H9 (cell line): Measurements from ENCODE around the gene NSRP1. TPM values are rescaled to one million over a fixed set of nuclear protein-coding genes. Genes with fewer than 3 reads are reported as not detected.

Source experiments
- DNase-seq: peaks from one replicate; pipeline ENCODE4 v3.0.0-alpha.2; 2017
- H2AFZ ChIP-seq: one replicate; pipeline ENCODE4 v1.6.1; 2013; ENCODE audit warnings: mild to moderate bottlenecking, low read length, control low read depth, moderate library complexity
- H2AK5ac ChIP-seq: 2 replicates; pipeline ENCODE4 v1.6.1; 2013; ENCODE audit warnings: low read length, control low read depth, mixed read lengths; ENCODE audit not compliant: insufficient read length
- H2BK120ac ChIP-seq: one replicate; pipeline ENCODE4 v1.6.1; 2013; ENCODE audit warnings: low read depth, mild to moderate bottlenecking, low read length, control low read depth, inconsistent platforms; ENCODE audit not compliant: poor library complexity, severe bottlenecking
- H2BK12ac ChIP-seq: 2 replicates; pipeline ENCODE4 v1.6.1; 2013; ENCODE audit warnings: low read length, control low read depth, mixed read lengths, low read depth; ENCODE audit not compliant: insufficient read length
- H2BK15ac ChIP-seq: 2 replicates; pipeline ENCODE4 v1.6.1; 2013; ENCODE audit warnings: low read depth, low read length, control low read depth
- H2BK20ac ChIP-seq: one replicate; pipeline ENCODE4 v1.6.1; 2013; ENCODE audit warnings: low read depth, mild to moderate bottlenecking, low read length, control low read depth, inconsistent platforms; ENCODE audit not compliant: poor library complexity, severe bottlenecking
- H2BK5ac ChIP-seq: 2 replicates; pipeline ENCODE4 v1.6.1; 2013; ENCODE audit warnings: low read length, control low read depth, mixed read lengths; ENCODE audit not compliant: insufficient read length
- H3K14ac ChIP-seq: 2 replicates; pipeline ENCODE4 v1.6.1; 2013; ENCODE audit warnings: low read length, control low read depth; ENCODE audit not compliant: insufficient read depth
- H3K18ac ChIP-seq: 2 replicates; pipeline ENCODE4 v1.6.1; 2013; ENCODE audit warnings: low read depth, mild to moderate bottlenecking, mixed read lengths, low read length, control low read depth; ENCODE audit not compliant: insufficient read length
- H3K23ac ChIP-seq: 2 replicates; pipeline ENCODE4 v1.6.1; 2013; ENCODE audit warnings: low read length, control low read depth, mixed read lengths, low read depth; ENCODE audit not compliant: insufficient read length
- H3K23me2 ChIP-seq: 2 replicates; pipeline ENCODE4 v1.6.1; 2013; ENCODE audit warnings: low read depth, mild to moderate bottlenecking, mixed read lengths, low read length, control low read depth; ENCODE audit not compliant: insufficient read length, poor library complexity, severe bottlenecking
- H3K27ac ChIP-seq: 2 replicates; pipeline ENCODE4 v1.5.1; 2013; ENCODE audit warnings: low read length, control low read depth, mixed read lengths, low read depth; ENCODE audit not compliant: insufficient read length
- H3K27me3 ChIP-seq: 2 replicates; pipeline ENCODE4 v1.6.1; 2013; ENCODE audit warnings: low read length, control low read depth, inconsistent platforms; ENCODE audit not compliant: insufficient read depth
- H3K4ac ChIP-seq: 2 replicates; pipeline ENCODE4 v1.6.1; 2013; ENCODE audit warnings: low read depth, mild to moderate bottlenecking, control low read depth, inconsistent platforms, low read length, moderate library complexity
- H3K4me1 ChIP-seq: 2 replicates; pipeline ENCODE4 v1.6.1; 2013; ENCODE audit warnings: low read length, control low read depth, inconsistent platforms; ENCODE audit not compliant: insufficient read depth
- H3K4me2 ChIP-seq: 2 replicates; pipeline ENCODE4 v1.6.1; 2013; ENCODE audit warnings: low read length, control low read depth, mixed read lengths; ENCODE audit not compliant: insufficient read length, insufficient read depth
- H3K56ac ChIP-seq: 2 replicates; pipeline ENCODE4 v1.6.1; 2013; ENCODE audit warnings: low read depth, mild to moderate bottlenecking, mixed read lengths, low read length, control low read depth; ENCODE audit not compliant: insufficient read length
- H3K79me1 ChIP-seq: 2 replicates; pipeline ENCODE4 v1.6.1; 2013; ENCODE audit warnings: low read depth, mild to moderate bottlenecking, moderate library complexity, low read length, control low read depth, inconsistent platforms; ENCODE audit not compliant: insufficient read depth, poor library complexity, severe bottlenecking
- H3K79me2 ChIP-seq: 2 replicates; pipeline ENCODE4 v1.6.1; 2013; ENCODE audit warnings: low read length, control low read depth, inconsistent platforms; ENCODE audit not compliant: insufficient read depth
- H3K9ac ChIP-seq: 2 replicates; pipeline ENCODE4 v1.6.1; 2013; ENCODE audit warnings: low read length, control low read depth, mixed read lengths; ENCODE audit not compliant: insufficient read length; ENCODE audit errors: extremely low read depth
- H3K9me3 ChIP-seq: one replicate; pipeline ENCODE4 v1.6.1; 2013; ENCODE audit warnings: low read depth, low read length, inconsistent platforms; ENCODE audit not compliant: control insufficient read depth
- H3T11ph ChIP-seq: one replicate; pipeline ENCODE4 v1.6.1; 2013; ENCODE audit warnings: mild to moderate bottlenecking, low read length, control low read depth, inconsistent platforms
- H4K20me1 ChIP-seq: one replicate; pipeline ENCODE4 v1.6.1; 2013; ENCODE audit not compliant: control insufficient read depth, insufficient read length, insufficient read depth
- H4K5ac ChIP-seq: 2 replicates; pipeline ENCODE4 v1.6.1; 2013; ENCODE audit warnings: low read depth, mild to moderate bottlenecking, mixed read lengths, low read length, control low read depth; ENCODE audit not compliant: insufficient read length
- H4K8ac ChIP-seq: replicated peaks from 2 replicates; pipeline ENCODE4 v1.6.1; 2013; ENCODE audit warnings: low read length, control low read depth, mixed read lengths, low read depth; ENCODE audit not compliant: insufficient read length
- H4K91ac ChIP-seq: 2 replicates; pipeline ENCODE4 v1.6.1; 2013; ENCODE audit warnings: low read depth, mild to moderate bottlenecking, moderate library complexity, mixed read lengths, low read length, control low read depth; ENCODE audit not compliant: insufficient read length
- H3K27ac Mint-ChIP-seq, 3 experiments: 2 replicates in 2 of 3; 3 replicates in 1 of 3; pipeline ENCODE4 v1.8.0; 2020 to 2021; ENCODE audit warnings: mixed read lengths in 3 of 3, mild to moderate bottlenecking in 1 of 3, moderate library complexity in 1 of 3
- H3K27me3 Mint-ChIP-seq: 2 replicates; pipeline ENCODE4 v1.8.0; 2021; ENCODE audit warnings: low read depth, mild to moderate bottlenecking, moderate library complexity, mixed read lengths
- H3K36me3 Mint-ChIP-seq, 3 experiments: 2 replicates in 2 of 3; 3 replicates in 1 of 3; pipeline ENCODE4 v1.8.0; 2020 to 2021; ENCODE audit warnings: low read depth in 3 of 3, mixed read lengths in 3 of 3; ENCODE audit not compliant: insufficient read depth in 1 of 3
- H3K4me1 Mint-ChIP-seq, 2 experiments: 2 replicates each; pipeline ENCODE4 v1.8.0; 2020; ENCODE audit warnings: mixed read lengths in 2 of 2
- H3K4me3 Mint-ChIP-seq, 2 experiments: 2 replicates in 1 of 2; 3 replicates in 1 of 2; pipeline ENCODE4 v1.8.0; 2020 to 2021; ENCODE audit warnings: mild to moderate bottlenecking in 2 of 2, mixed read lengths in 2 of 2, moderate library complexity in 1 of 2
- H3K9me3 Mint-ChIP-seq, 2 experiments: 2 replicates in 1 of 2; 3 replicates in 1 of 2; pipeline ENCODE4 v1.8.0; 2020; ENCODE audit warnings: mild to moderate bottlenecking in 2 of 2, mixed read lengths in 2 of 2, moderate library complexity in 1 of 2
- CTCF ChIP-seq: fragments of 200-600 bp; sonication (generic); conservative IDR thresholded peaks from 3 replicates; pipeline ENCODE4 v1.8.0; 2021; ENCODE audit warnings: antibody characterized with exemption, mild to moderate bottlenecking
- WGBS: extraction: QIAGEN DNeasy Blood & Tissue Kit; methylation state at CpG from one replicate; pipeline ENCODE4 v1.1.7; 2013; ENCODE audit warnings: missing lambda C conversion rate, low lambda C conversion rate, mixed read lengths; ENCODE audit not compliant: insufficient read length; ENCODE audit errors: extremely low coverage; 5-methylcytosine and 5-hydroxymethylcytosine counted together
- total RNA-seq: library from RNA; stranded (reverse); gene quantifications from 2 replicates; pipeline ENCODE4 v1.2.1, GENCODE V29; 2021

NSRP1 gene
- total RNA-seq, 1 experiment from 2014 or later: 33.3 TPM

GRCh38 chr17:30220414-30220813 lies 103.8 kb downstream of the NSRP1 start:
- H3K18ac ChIP-seq: no peak overlapping the region
- Mint-ChIP-seq H3K4me3 (no peak overlapping the region), H3K36me3 (no peaks in the 10 kb centered on the region; a peak in 2 of 7 replicates), H3K9me3 (no peaks in the 10 kb centered on the region; a peak in 1 of 5 replicates), H3K27me3 (peaks cover under 1% of the 10 kb centered on the region), H3K4me1 (peaks cover 16 to 26% of the 10 kb centered on the region in 2 experiments), H3K27ac (no peak overlapping the region)
- H3K4me1 ChIP-seq: no peaks in the 10 kb centered on the region
- no peaks in the 10 kb centered on the region for H3K27me3 ChIP-seq
- no peak overlapping the region for H2AFZ ChIP-seq
- H4K91ac ChIP-seq: no peak overlapping the region
- H3K4ac ChIP-seq: no peak overlapping the region
- no peak overlapping the region for H4K5ac ChIP-seq
- H3T11ph ChIP-seq: no peak overlapping the region
- no peaks in the 10 kb centered on the region for H3K79me2 ChIP-seq
- no peak overlapping the region for H4K8ac ChIP-seq
- no peak overlapping the region for H3K27ac ChIP-seq
- no peak overlapping the region for H2BK12ac ChIP-seq
- H3K56ac ChIP-seq: no peak overlapping the region
- H3K9me3 ChIP-seq: no peaks in the 10 kb centered on the region
- H2BK15ac ChIP-seq: no peak overlapping the region
- H3K79me1 ChIP-seq: no peaks in the 10 kb centered on the region
- no CpG with 5 or more reads among the region's 5 CpGs for WGBS
- no peak overlapping the region for H3K4me2 ChIP-seq
- no peak for TF ChIP-seq CTCF
- H2AK5ac ChIP-seq: no peak overlapping the region
- no peak overlapping the region for H2BK20ac ChIP-seq
- no peak overlapping the region for H3K23ac ChIP-seq
- peaks cover 4% of the 10 kb centered on the region for H3K23me2 ChIP-seq
- no peak overlapping the region; the same call in 1 of the 2 replicates for H3K14ac ChIP-seq
- H2BK5ac ChIP-seq: no peak overlapping the region
- no peaks in the 10 kb centered on the region for H4K20me1 ChIP-seq
- H3K9ac ChIP-seq: no peak overlapping the region
- no peak for DNase-seq
- H2BK120ac ChIP-seq: no peak overlapping the region
